ENCODE data around the gene ORMDL1.
A peak's percentile ranks its signal among the peaks of the same experiment; 100 is the strongest.

Gene ORMDL1

GRCh38 chr2:189783927-189784867 lies at the start of gene ORMDL1, which contains the start of gene PMS1:
Gene ORMDL1, minus strand, starts transcription at chr2:189784339. Its CDS starts 1,744 bp downstream, at chr2:189782595.
Gene PMS1, plus strand, starts transcription at chr2:189784450. Its CDS starts 7,360 bp downstream, at chr2:189791810.
- peak; percentile 97 for DNase-seq

GRCh38 chr2:189830510-189830909 lies 46.4 kb upstream of the ORMDL1 start:
- no peak for DNase-seq

GRCh38 chr2:189829102-189829833 lies 45.1 kb upstream of the ORMDL1 start:
- no peak for DNase-seq

GRCh38 chr2:189826039-189826438 lies 41.9 kb upstream of the ORMDL1 start:
- DNase-seq: no peak

DNA sequence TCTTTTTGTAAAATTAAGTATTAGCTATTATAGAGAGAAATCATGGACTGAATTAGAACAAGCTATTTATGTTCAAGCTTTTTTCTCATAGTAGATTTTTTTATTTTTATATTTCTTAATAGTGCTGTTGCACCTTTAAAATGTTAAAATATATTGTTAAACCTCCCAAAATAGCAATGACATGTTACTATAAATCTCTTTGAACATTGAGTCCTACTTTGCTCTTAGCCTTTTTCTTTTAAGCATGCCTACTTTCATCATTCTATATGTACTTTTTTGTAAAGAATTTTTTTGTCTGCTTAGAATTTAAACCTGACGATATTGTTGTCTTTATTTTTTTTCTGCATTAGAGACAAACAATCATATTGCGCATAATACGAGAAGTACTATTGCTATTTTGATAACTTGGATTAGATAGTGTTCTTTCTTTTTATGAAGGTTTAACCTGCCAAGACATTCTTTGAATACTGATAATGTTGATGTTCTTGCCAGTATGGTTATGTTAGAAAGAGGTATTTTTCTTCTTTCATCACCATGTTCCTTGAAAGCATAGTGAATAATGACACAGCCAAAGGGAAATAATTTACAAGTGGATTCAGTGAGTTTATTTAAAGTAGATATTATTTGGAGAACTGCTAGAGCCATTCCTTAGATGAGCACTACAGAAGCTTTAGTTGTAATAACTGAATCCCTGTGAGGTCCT lies 40.7 kb upstream of the ORMDL1 start:
- no peak for DNase-seq

DNA sequence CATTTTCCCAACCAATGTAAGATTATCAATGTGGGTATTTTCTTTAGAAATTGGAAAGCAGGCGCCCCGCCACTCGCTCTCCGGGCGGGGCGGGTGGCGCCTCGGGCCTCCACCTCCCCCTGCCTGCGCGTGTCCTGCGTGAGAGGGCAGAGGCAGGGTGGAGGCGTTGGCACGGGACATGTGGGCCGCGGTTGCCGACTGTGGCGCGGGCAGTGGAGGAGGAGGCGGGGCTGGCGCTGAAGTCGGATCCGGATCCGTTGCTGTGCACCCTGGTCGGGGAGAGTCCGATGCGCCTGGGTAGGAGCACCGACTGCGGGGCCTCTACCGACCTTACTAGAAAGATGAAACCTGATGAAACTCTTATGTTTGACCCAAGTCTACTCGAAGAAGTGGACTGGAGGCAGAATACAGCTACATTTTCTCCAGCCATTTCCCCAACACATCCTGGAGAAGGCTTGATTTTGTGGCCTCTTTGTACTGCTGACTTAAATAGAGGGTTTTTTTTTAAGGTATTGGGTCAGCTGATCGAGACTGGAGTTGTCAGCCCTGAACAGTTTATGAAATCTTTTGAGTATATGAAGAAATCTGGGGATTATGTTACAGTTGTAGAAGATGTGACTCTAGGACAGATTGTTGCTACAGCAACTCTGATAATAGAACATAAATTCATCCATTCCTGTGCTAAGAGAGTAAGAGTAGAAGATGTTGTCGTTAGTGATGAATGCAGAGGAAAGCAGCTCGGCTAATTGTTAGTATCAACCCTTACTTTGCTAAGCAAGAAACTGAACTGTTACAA lies 38.0 kb upstream of the ORMDL1 start:
- DNase-seq: no peak

GRCh38 chr2:189819297-189819704 lies 35.2 kb upstream of the ORMDL1 start:
- no peak for DNase-seq

DNA sequence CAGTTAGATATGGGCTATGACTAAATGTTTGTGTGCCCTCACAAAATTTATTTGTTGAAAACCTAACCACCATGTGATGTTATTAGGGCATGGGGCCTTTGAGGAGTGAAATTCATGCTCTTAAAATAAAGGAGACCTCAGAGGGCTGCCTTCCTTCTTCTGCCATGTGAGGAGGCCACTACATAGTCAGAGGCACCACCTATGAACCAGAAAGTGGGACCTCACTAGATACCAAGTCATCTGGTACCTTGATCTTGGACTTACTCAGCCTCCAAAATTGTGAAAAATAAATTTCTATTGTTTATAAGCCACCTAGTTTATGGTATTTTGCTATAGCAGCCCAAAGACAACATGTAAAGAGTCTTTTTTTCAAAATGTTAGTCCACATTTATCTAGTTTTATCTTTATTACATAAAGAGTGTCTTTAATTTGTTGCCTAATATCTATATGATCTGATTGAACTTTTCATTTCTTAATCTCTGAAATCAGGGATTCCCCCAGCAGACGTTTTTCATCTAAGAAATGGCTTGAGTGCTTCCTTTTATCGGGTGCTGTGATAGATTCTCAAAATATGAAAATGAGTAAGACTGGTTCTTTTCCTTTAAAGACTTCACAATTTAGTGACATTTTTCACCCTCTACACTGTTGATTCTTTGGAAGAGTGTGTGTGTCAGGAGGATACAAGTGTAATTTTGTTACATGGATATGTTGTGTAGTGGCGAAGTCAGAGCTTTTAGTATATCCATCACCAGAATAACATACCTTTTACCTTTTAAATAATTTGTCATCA lies 34.3 kb upstream of the ORMDL1 start:
- no peak for DNase-seq

GRCh38 chr2:189803431-189803830 lies 19.3 kb upstream of the ORMDL1 start:
- DNase-seq: no peak

- no peak for DNase-seq
Observed at GRCh38 chr2:189802396-189802912, 18.3 kb upstream of the ORMDL1 start.

GRCh38 chr2:189799531-189799930 lies 15.4 kb upstream of the ORMDL1 start:
- no peak for DNase-seq

DNA sequence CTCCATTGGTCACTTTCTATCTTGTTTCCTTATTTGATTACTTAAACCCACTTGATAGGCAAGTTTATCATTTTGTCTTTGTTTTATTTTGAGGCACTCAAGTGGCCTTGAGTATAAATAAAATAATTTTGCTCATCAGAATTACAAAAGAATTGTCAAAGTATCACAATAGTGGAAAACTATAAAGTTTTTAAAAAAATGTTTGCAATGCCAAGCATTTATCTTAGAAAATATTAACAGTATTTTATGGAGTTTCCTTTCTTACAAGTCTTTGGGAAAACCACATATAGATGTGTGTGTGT lies 14.8 kb upstream of the ORMDL1 start:
- no peak for DNase-seq

DNA sequence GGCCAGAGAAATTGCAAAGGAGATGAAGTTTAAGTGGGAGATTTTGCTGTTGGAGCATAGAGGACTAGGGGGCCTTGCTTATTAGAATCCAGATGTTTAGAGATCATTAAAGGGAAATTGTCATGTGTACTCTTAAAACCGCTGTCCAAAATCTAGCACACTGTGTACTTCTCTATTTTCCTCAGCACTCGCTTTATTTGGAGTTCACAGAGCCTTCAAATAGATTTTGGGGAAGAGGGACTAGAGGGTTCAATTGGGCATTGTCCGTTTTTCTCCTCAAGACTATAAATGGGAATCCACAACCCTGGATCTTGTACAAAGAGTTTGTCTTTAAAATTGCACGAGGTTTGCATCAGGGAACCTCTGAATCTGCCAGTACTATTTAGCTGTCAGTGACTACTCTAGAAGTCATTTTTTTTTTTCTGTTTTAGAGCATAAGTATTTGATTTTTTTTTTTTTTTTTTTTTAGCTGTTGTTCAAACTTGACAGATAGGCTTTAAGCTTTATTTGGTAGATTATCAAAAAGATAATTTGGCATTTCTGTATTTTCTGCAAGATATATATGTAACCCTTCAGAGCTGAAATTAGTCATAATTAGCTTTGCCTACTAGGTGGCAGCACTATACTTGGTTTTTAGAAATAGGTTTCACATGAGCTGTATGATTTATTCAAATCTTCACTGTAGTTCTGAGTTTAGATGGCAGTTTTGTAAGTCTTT lies 14.3 kb upstream of the ORMDL1 start:
- peak in 1 of 2 donors; percentile 59 for DNase-seq

- DNase-seq: peak in 1 of 2 donors; percentile 7
Observed at GRCh38 chr2:189797902-189798301, 13.8 kb upstream of the ORMDL1 start.

GRCh38 chr2:189794310-189794709 lies 10.2 kb upstream of the ORMDL1 start:
- DNase-seq: no peak

GRCh38 chr2:189791338-189792042 lies 7.4 kb upstream of the ORMDL1 start:
- DNase-seq: no peak

GRCh38 chr2:189783451-189783926 lies 650 bp downstream of the ORMDL1 start:
- peak in 1 of 2 donors; percentile 41 for DNase-seq

DNA sequence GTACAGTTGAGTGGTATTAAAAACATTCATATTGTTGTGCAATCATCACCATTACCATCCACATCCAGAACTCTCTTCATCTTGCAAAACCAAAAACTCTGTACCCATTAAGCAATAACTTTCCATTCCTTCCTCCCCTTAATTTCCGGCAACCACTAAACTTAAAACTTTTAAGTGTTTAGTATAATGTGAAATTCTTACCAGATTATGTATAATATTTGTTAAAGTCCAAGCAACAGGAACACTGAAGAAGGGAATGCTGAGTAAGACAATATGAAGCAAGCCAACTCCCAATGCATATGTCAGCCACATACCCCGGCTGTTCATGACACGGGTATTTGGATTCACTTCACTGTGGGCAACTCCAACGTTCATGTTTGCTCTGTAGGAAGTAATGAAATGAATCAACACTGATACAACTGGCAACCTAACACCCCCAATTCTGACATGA lies 1.9 kb downstream of the ORMDL1 start:
- DNase-seq: no peak

DNA sequence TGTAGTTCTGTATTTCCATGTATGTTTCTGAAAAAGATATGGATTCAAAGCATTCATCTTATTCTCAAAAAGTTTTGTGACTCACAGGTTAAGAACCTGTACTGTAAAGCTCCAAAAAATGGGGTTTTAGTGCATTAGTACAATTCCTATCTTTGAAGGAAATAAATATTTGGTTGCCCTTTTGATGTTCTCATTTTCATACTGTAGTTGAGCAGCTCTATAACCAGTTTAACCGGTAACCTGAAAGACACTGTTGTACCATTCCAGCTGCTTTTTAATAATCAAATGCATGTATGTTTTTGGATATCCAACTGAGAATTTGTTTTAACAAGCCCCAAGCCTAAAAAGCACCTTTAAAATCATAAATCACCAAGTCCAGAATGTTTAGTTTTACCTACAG lies 11.9 kb downstream of the ORMDL1 start:
- DNase-seq: no peak

Measured in hippocampal formation (tissue), 2 donors.